Astrocyte (in vitro differentiated cells and primary cell): Measurements from ENCODE around the gene OR5C1. TPM values are rescaled to one million over a fixed set of nuclear protein-coding genes. Genes with fewer than 3 reads are reported as not detected.

Experiments
- DNase-seq: peaks from one replicate; pipeline ENCODE4 v3.0.0-alpha.2; 2010; ENCODE audit warnings: low read depth
- FAIRE-seq: peaks from 2 replicates; lab custom pipeline; 2011; peaks lifted over from hg19 to GRCh38; lab: Jason Lieb, UNC
- H2AFZ ChIP-seq: 2 replicates; pipeline ENCODE4 v1.6.0; 2012; ENCODE audit warnings: low read depth, low read length, inconsistent platforms
- H3K27ac ChIP-seq: 2 replicates; pipeline ENCODE4 v1.5.1; 2011; ENCODE audit warnings: low read depth, low read length, inconsistent platforms
- H3K27me3 ChIP-seq: 2 replicates; pipeline ENCODE4 v1.6.0; 2011; ENCODE audit warnings: low read length, inconsistent platforms; ENCODE audit not compliant: insufficient read depth
- H3K36me3 ChIP-seq: 2 replicates; pipeline ENCODE4 v1.5.1; 2011; ENCODE audit warnings: low read length, inconsistent platforms; ENCODE audit not compliant: insufficient read depth
- H3K4me1 ChIP-seq: 2 replicates; pipeline ENCODE4 v1.5.1; 2011; ENCODE audit warnings: low read length, inconsistent platforms; ENCODE audit not compliant: insufficient read depth
- H3K4me2 ChIP-seq: 2 replicates; pipeline ENCODE4 v1.6.0; 2012; ENCODE audit warnings: low read length, inconsistent platforms
- H3K4me3 ChIP-seq: 2 replicates; pipeline ENCODE4 v1.5.1; 2011; ENCODE audit warnings: low read depth, mild to moderate bottlenecking, low read length, inconsistent platforms; ENCODE audit not compliant: insufficient read depth
- H3K79me2 ChIP-seq: 2 replicates; pipeline ENCODE4 v1.6.0; 2012; ENCODE audit warnings: mild to moderate bottlenecking, low read length, inconsistent platforms; ENCODE audit not compliant: insufficient read depth
- H3K9ac ChIP-seq: 2 replicates; pipeline ENCODE4 v1.6.0; 2012; ENCODE audit warnings: mild to moderate bottlenecking, low read length, inconsistent platforms
- H3K9me3 ChIP-seq: 2 replicates; pipeline ENCODE4 v1.5.1; 2012; ENCODE audit warnings: low read depth, mild to moderate bottlenecking, low read length, inconsistent platforms; ENCODE audit not compliant: insufficient read depth
- H4K20me1 ChIP-seq: 2 replicates; pipeline ENCODE4 v1.6.0; 2012; ENCODE audit warnings: low read length, inconsistent platforms; ENCODE audit not compliant: insufficient read depth
- H3K27ac Mint-ChIP-seq: one replicate; pipeline ENCODE4 v1.8.0; 2021; ENCODE audit warnings: mild to moderate bottlenecking, mixed read lengths; ENCODE audit not compliant: unreplicated experiment
- H3K27me3 Mint-ChIP-seq: one replicate; pipeline ENCODE4 v1.8.0; 2021; ENCODE audit warnings: low read depth, mixed read lengths; ENCODE audit not compliant: unreplicated experiment
- H3K36me3 Mint-ChIP-seq: one replicate; pipeline ENCODE4 v1.8.0; 2021; ENCODE audit warnings: low read depth, mixed read lengths; ENCODE audit not compliant: unreplicated experiment
- H3K4me1 Mint-ChIP-seq: one replicate; pipeline ENCODE4 v1.8.0; 2021; ENCODE audit warnings: low read depth, mixed read lengths; ENCODE audit not compliant: unreplicated experiment
- H3K4me3 Mint-ChIP-seq: one replicate; pipeline ENCODE4 v1.8.0; 2021; ENCODE audit warnings: mild to moderate bottlenecking, moderate library complexity, mixed read lengths; ENCODE audit not compliant: unreplicated experiment
- H3K9me3 Mint-ChIP-seq: one replicate; pipeline ENCODE4 v1.8.0; 2021; ENCODE audit warnings: mild to moderate bottlenecking, mixed read lengths; ENCODE audit not compliant: unreplicated experiment
- EZH2 ChIP-seq: IDR thresholded peaks from 2 replicates; pipeline ENCODE4 v1.6.1; 2012; ENCODE audit warnings: mild to moderate bottlenecking, low read length, inconsistent platforms; ENCODE audit not compliant: insufficient read depth
- total RNA-seq: library from RNA; stranded (reverse); gene quantifications from 2 replicates; pipeline ENCODE4 v1.2.1, GENCODE V29; 2021
- TF ChIP-seq, protein P1 (sequence below): IDR thresholded peaks from 2 replicates; pipeline ENCODE4 v1.5.1; 2011; ENCODE audit warnings: low read depth, mild to moderate bottlenecking, inconsistent platforms, low read length, moderate library complexity; ENCODE audit not compliant: insufficient read depth

OR5C1 gene
- total RNA-seq, 1 donor from 2014 or later: not detected

DNA sequence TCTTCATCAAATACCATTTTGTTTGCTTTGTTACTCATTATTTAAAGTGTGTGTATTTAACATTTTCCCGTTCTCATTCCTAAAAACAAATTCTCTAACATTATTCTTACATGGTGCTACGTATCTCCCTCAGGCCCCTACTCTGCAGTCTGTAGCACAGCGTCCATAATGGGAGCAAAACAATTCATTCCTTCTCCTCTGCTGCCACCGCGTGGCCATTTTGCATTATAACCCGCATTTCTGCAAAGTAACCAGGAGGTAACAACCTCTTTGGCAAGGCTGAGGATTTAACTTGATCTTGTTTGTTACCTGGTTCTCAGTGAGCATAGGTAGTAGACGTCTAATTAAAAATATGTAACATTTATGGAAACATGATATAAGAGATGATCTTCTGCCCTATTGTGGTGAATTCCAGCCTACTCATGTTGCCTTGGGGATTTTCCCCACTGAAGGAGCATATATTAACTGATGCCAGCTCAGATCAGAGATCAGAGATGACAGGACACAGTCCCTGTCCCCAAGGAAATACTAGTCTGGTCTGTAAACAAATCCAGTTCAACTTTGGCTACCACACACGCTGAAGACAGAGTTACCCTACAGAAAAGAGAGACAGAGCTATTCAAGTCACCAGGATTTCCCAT is 21.7 kb downstream of the OR5C1 start:
- Histone ChIP-seq H3K4me1 (peaks cover 1% of the 10 kb centered on the region), H3K4me3 (no peak overlapping the region), H3K79me2 (no peaks in the 10 kb centered on the region), H3K4me2 (no peak overlapping the region), H4K20me1 (no peaks in the 10 kb centered on the region), H3K9ac (no peak overlapping the region), H3K27me3 (no peaks in the 10 kb centered on the region), H3K27ac (no peak overlapping the region), H3K36me3 (no peaks in the 10 kb centered on the region), H2AFZ (no peak overlapping the region), H3K9me3 (peaks cover 5% of the 10 kb centered on the region)
- peaks cover 11% of the 10 kb centered on the region for H3K36me3 Mint-ChIP-seq
- FAIRE-seq (peak; percentile 78), DNase-seq (peak; percentile 38)
- no peak overlapping the region for H3K4me3 Mint-ChIP-seq
- peaks cover 14% of the 10 kb centered on the region for H3K9me3 Mint-ChIP-seq
- no peak overlapping the region for H3K27ac Mint-ChIP-seq
- peaks cover 2% of the 10 kb centered on the region for H3K4me1 Mint-ChIP-seq
- peaks cover 1% of the 10 kb centered on the region for H3K27me3 Mint-ChIP-seq
- TF ChIP-seq, protein P1, sequence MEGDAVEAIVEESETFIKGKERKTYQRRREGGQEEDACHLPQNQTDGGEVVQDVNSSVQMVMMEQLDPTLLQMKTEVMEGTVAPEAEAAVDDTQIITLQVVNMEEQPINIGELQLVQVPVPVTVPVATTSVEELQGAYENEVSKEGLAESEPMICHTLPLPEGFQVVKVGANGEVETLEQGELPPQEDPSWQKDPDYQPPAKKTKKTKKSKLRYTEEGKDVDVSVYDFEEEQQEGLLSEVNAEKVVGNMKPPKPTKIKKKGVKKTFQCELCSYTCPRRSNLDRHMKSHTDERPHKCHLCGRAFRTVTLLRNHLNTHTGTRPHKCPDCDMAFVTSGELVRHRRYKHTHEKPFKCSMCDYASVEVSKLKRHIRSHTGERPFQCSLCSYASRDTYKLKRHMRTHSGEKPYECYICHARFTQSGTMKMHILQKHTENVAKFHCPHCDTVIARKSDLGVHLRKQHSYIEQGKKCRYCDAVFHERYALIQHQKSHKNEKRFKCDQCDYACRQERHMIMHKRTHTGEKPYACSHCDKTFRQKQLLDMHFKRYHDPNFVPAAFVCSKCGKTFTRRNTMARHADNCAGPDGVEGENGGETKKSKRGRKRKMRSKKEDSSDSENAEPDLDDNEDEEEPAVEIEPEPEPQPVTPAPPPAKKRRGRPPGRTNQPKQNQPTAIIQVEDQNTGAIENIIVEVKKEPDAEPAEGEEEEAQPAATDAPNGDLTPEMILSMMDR: peak; percentile 86
- TF ChIP-seq EZH2: no peak

DNA sequence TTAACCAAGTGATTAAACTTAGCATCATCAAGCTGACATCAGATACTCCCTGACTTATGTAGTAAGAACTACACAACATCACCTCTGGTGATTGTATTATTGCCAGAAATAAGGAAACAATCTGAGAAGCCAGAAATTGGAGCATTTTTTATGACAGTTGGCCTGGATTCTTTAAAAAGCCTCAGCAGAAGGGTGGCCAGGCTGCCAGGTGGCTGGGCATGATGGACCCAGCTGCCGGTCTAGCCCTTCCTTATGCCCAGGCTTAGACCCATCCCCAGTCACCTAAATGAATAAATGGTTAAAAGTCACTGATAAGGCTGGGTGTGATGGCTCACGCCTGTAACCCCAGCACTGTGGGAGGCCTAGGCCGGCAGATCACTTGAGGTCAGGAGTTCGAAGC is 24.0 kb downstream of the OR5C1 start:
- H3K4me1 Mint-ChIP-seq: peaks cover 2% of the 10 kb centered on the region
- H4K20me1 ChIP-seq: no peaks in the 10 kb centered on the region
- H3K4me2 ChIP-seq: no peak overlapping the region
- H3K4me3 Mint-ChIP-seq: no peak overlapping the region
- no peak for DNase-seq
- H3K27me3 Mint-ChIP-seq: peaks cover 1% of the 10 kb centered on the region
- H3K9me3 ChIP-seq: no peaks in the 10 kb centered on the region
- no peak for TF ChIP-seq EZH2
- TF ChIP-seq, protein P1: no peak
- no peak overlapping the region for H3K27ac Mint-ChIP-seq
- peaks cover 6% of the 10 kb centered on the region for H3K4me1 ChIP-seq
- H3K9me3 Mint-ChIP-seq: no peaks in the 10 kb centered on the region
- H2AFZ ChIP-seq: no peak overlapping the region
- no peak overlapping the region for H3K9ac ChIP-seq
- H3K36me3 ChIP-seq: no peaks in the 10 kb centered on the region
- H3K36me3 Mint-ChIP-seq: peaks cover 5% of the 10 kb centered on the region
- H3K27me3 ChIP-seq: no peaks in the 10 kb centered on the region
- H3K4me3 ChIP-seq: no peak overlapping the region
- no peak for FAIRE-seq
- no peaks in the 10 kb centered on the region for H3K79me2 ChIP-seq
- H3K27ac ChIP-seq: no peak overlapping the region

DNA sequence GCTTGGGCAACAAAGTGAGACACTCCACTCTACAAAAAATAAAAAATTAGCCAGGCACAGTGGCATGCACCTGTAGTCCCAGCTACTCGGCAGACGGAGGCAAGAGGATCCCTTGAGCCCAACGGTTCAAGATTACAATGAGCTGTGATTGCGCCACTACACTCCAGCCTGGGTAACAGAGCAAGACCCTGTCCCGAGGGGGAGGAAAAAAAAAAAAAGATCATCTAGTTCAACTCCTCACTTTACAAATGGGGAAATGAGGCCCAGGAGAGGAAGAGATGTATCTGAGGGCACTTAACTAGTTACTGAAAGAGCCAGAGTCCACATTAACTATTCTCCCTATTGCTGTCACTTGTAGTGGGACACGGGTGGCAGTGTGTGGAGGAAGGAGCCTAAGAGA is 25.8 kb downstream of the OR5C1 start:
- H3K4me3 ChIP-seq: no peak overlapping the region
- H3K9me3 ChIP-seq: no peaks in the 10 kb centered on the region
- no peaks in the 10 kb centered on the region for H3K9me3 Mint-ChIP-seq
- no peaks in the 10 kb centered on the region for H3K36me3 ChIP-seq
- no peak overlapping the region for H3K27ac Mint-ChIP-seq
- no peaks in the 10 kb centered on the region for H3K27me3 Mint-ChIP-seq
- TF ChIP-seq, protein P1: no peak
- no peak for TF ChIP-seq EZH2
- H3K36me3 Mint-ChIP-seq: peaks cover 5% of the 10 kb centered on the region
- no peak overlapping the region for H3K4me3 Mint-ChIP-seq
- H3K4me2 ChIP-seq: no peak overlapping the region
- peaks cover under 1% of the 10 kb centered on the region for H3K4me1 Mint-ChIP-seq
- H3K9ac ChIP-seq: no peak overlapping the region
- no peaks in the 10 kb centered on the region for H4K20me1 ChIP-seq
- no peak for DNase-seq
- H2AFZ ChIP-seq: no peak overlapping the region
- no peak overlapping the region for H3K27ac ChIP-seq
- FAIRE-seq: no peak
- no peaks in the 10 kb centered on the region for H3K79me2 ChIP-seq
- no peaks in the 10 kb centered on the region for H3K27me3 ChIP-seq
- peaks cover 12% of the 10 kb centered on the region for H3K4me1 ChIP-seq
